ENCODE results near the gene TCF7L2. TPM values are rescaled to one million over a fixed set of nuclear protein-coding genes. Genes with fewer than 3 reads are reported as not detected.

The TCF7L2 gene
- total and polyA plus RNA-seq, 2 experiments from 2014 or later, result 27.5 to 33.7 TPM

DNA sequence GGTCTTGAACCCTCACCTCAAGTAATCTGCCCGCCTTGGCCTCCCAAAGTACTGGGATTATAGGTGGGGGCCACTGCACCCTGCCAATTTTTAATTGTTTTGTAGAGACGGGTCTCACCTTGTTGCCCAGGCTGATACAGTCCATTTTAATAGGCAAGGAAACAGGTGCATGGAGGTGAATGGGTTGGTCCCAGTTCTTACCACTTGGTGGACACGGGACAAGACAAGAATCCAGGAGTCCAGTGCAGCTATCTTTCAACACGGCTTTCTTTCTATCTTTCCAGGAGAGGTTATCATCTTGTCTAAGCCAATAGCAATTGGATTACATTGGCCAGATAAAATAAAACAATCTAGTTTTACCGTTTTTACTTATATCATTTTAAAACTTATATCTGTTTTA, 23.8 kb downstream of the TCF7L2 start:
- DNase-seq (ENCODE audit: low read depth in 1 of 2, low spot score in 1 of 2), result no peak
- no peak overlapping the region for H3K27ac ChIP-seq
- no peaks in the 10 kb centered on the region for H3K36me3 ChIP-seq
- H3K4me3 ChIP-seq, result no peak overlapping the region
- no peaks in the 10 kb centered on the region for H3K4me1 ChIP-seq (ENCODE audit: low read depth)
- no peaks in the 10 kb centered on the region for H3K27me3 ChIP-seq
- TF ChIP-seq, protein P1, sequence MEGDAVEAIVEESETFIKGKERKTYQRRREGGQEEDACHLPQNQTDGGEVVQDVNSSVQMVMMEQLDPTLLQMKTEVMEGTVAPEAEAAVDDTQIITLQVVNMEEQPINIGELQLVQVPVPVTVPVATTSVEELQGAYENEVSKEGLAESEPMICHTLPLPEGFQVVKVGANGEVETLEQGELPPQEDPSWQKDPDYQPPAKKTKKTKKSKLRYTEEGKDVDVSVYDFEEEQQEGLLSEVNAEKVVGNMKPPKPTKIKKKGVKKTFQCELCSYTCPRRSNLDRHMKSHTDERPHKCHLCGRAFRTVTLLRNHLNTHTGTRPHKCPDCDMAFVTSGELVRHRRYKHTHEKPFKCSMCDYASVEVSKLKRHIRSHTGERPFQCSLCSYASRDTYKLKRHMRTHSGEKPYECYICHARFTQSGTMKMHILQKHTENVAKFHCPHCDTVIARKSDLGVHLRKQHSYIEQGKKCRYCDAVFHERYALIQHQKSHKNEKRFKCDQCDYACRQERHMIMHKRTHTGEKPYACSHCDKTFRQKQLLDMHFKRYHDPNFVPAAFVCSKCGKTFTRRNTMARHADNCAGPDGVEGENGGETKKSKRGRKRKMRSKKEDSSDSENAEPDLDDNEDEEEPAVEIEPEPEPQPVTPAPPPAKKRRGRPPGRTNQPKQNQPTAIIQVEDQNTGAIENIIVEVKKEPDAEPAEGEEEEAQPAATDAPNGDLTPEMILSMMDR (IDR thresholded peaks at IDR 0.05; ENCODE audit: low read depth, low read length), result no peak
- no peaks in the 10 kb centered on the region for H3K9me3 ChIP-seq (ENCODE audit: low read depth)

DNA sequence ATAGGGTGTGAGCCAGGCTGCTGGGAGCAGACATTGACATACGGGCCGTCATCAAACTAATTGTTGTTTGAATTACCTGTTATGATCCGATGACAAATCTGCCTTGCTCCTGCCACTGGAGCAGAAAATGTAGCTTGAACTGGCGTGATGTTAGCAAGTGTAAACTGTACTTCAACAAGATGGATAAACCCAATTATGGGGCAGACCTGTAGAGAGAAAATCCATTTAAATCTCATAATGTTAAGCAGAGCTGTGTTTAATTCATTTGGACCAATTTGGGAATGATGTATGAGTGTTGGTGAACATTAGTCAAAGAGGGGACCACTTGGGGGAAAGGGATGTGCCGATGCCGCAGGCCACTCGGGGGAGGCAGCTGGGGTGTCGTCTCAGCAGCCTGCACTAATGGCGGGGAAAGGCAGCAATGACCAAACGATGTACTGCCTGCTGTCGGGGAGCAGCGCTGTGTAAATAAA, 27.4 kb downstream of the TCF7L2 start:
- H3K4me3 ChIP-seq, result no peak overlapping the region
- no peaks in the 10 kb centered on the region for H3K9me3 ChIP-seq (ENCODE audit: low read depth)
- H3K4me1 ChIP-seq (ENCODE audit: low read depth), result no peaks in the 10 kb centered on the region
- no peak for DNase-seq (ENCODE audit: low read depth in 1 of 2, low spot score in 1 of 2)
- no peaks in the 10 kb centered on the region for H3K27me3 ChIP-seq
- TF ChIP-seq, protein P1 (IDR thresholded peaks at IDR 0.05; ENCODE audit: low read depth, low read length), result no peak
- no peak overlapping the region for H3K27ac ChIP-seq
- H3K36me3 ChIP-seq, result no peaks in the 10 kb centered on the region

DNA sequence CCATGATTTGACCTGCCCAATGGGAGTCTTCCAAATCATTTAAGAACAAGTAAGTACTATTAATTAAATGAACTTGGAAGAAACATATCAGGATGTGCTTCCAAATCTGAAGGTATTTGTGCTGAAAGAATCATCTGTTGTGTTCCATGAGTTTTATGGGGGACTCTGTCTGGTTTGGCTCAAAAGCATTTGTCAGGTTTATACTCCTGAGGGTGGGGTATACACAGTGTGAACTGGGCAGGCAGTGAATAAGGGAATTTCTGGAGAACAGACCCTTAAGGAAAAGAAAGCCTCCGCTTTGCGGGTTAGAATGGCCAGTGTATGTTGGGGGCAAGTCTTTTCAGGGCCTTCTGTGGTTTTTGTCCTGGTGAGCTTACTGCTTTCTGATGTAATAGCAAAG, 29.9 kb downstream of the TCF7L2 start:
- H3K4me1 ChIP-seq (ENCODE audit: low read depth), result peaks cover 3% of the 10 kb centered on the region
- TF ChIP-seq, protein P1 (IDR thresholded peaks at IDR 0.05; ENCODE audit: low read depth, low read length), result no peak
- H3K36me3 ChIP-seq, result no peaks in the 10 kb centered on the region
- no peak overlapping the region for H3K27ac ChIP-seq
- no peaks in the 10 kb centered on the region for H3K9me3 ChIP-seq (ENCODE audit: low read depth)
- DNase-seq (ENCODE audit: low read depth in 1 of 2, low spot score in 1 of 2), result no peak
- no peaks in the 10 kb centered on the region for H3K27me3 ChIP-seq
- H3K4me3 ChIP-seq, result no peak overlapping the region

DNA sequence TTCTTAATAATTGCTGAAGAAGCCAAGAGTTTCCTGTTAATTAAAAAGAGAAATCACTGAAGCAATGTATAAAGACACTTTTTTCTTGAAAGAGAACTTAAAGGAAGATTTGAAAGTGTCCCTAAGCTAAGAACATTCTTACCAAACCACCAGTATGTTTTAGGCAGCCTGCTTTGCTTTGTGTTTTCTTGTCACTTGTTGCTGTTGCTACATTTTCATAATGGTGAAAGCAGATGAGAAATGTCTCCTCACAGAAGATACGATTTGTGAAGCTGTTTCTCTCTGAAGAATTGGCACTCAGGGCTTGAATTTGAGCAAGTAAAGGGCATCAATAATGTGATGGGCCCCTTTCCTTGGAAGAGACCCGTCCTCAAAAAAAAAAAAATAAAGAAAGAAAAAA, 30.9 kb downstream of the TCF7L2 start:
- H3K4me3 ChIP-seq, result no peak overlapping the region
- H3K36me3 ChIP-seq, result no peaks in the 10 kb centered on the region
- no peak for DNase-seq (ENCODE audit: low read depth in 1 of 2, low spot score in 1 of 2)
- H3K27ac ChIP-seq, result no peak overlapping the region
- TF ChIP-seq, protein P1 (IDR thresholded peaks at IDR 0.05; ENCODE audit: low read depth, low read length), result no peak
- H3K27me3 ChIP-seq, result no peaks in the 10 kb centered on the region
- H3K9me3 ChIP-seq (ENCODE audit: low read depth), result no peaks in the 10 kb centered on the region
- H3K4me1 ChIP-seq (ENCODE audit: low read depth), result peaks cover 13% of the 10 kb centered on the region

DNA sequence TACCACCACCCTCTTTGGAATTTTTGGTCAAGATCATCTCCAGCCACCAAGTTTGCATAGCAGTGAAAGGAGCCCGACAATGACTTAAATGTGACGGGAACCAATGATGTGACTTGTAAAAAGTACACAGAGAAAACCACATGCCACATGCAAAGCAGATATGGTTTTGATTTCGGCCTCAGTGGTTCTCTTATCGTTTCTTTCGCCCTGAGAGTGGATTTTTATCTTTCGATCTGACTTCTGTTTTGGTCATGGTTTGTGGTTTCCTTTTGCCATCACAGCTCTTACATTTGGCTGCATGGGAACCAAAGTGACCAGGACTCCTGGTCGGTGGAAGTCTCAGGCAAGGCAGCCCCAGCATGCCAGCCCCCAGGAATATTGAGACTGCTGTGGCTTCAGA, 31.5 kb downstream of the TCF7L2 start:
- DNase-seq (ENCODE audit: low read depth in 1 of 2, low spot score in 1 of 2), result no peak
- Histone ChIP-seq H3K36me3 (no peaks in the 10 kb centered on the region), H3K4me3 (no peak overlapping the region), H3K27ac (no peak overlapping the region), H3K9me3 (ENCODE audit: low read depth) (no peaks in the 10 kb centered on the region), H3K4me1 (ENCODE audit: low read depth) (peaks cover 19% of the 10 kb centered on the region), H3K27me3 (no peaks in the 10 kb centered on the region)
- TF ChIP-seq, protein P1 (IDR thresholded peaks at IDR 0.05; ENCODE audit: low read depth, low read length), result no peak

Data from cardiac muscle cell (in vitro differentiated cells and primary cell).